IMR-90 (cell line): ENCODE results near the gene NAV1.

ENCODE experiments used
- CTCF ChIP-seq: conservative IDR thresholded peaks from 2 replicates; pipeline ENCODE4 v1.5.1; 2012; ENCODE audit warnings: mild to moderate bottlenecking, low read depth, low read length, improper control_type of control experiment
- FOS ChIP-seq: fragments of 150-350 bp; IDR thresholded peaks from 2 replicates; pipeline ENCODE4 v1.6.1; 2016; ENCODE audit warnings: low read depth, low read length
- MAFK ChIP-seq: IDR thresholded peaks from 2 replicates; pipeline ENCODE4 v1.6.1; 2012; ENCODE audit warnings: low read depth, low read length, improper control_type of control experiment
- POLR2A ChIP-seq: IDR thresholded peaks from 2 replicates; pipeline ENCODE4 v1.6.1; 2012; ENCODE audit warnings: mild to moderate bottlenecking, low read depth, low read length
- RAD21 ChIP-seq: IDR thresholded peaks from 2 replicates; pipeline ENCODE4 v1.6.1; 2012; ENCODE audit warnings: low read length, improper control_type of control experiment
- RCOR1 ChIP-seq: IDR thresholded peaks from 2 replicates; pipeline ENCODE4 v1.6.1; 2012; ENCODE audit warnings: mild to moderate bottlenecking, low read length, improper control_type of control experiment; ENCODE audit not compliant: insufficient replicate concordance
- SMC3 ChIP-seq: fragments of 150-350 bp; IDR thresholded peaks from 2 replicates; pipeline ENCODE4 v1.6.1; 2016; ENCODE audit warnings: low read depth, mild to moderate bottlenecking, antibody characterized with exemption, low read length, moderate library complexity
- TF ChIP-seq, protein P1 (sequence below): fragments of 150-350 bp; IDR thresholded peaks from 2 replicates; pipeline ENCODE4 v1.6.1; 2016; ENCODE audit warnings: low read depth, mild to moderate bottlenecking, low read length, moderate library complexity, borderline replicate concordance

DNA sequence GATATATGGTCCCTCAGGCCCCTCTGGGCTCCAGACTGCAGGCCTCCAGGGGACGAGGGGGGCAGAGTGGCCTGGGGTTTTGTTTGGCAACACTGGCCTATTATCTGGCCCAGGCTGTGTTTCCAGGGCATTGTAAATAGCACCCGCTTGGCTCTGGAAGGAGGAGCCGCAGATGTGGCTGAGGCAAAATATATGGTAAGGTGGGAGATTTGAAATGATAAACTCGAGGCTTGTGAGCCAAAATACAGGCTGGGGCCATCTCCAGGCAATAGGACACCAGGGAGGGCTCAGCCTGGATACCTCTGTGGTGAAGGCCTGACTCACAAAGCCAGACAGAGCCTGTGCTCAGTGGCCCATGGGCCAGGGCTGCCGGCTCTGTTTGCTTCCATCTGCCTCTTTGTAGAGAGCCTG lies 14.0 kb downstream of the NAV1 start:
- TF ChIP-seq CTCF, result no peak
- TF ChIP-seq, protein P1, sequence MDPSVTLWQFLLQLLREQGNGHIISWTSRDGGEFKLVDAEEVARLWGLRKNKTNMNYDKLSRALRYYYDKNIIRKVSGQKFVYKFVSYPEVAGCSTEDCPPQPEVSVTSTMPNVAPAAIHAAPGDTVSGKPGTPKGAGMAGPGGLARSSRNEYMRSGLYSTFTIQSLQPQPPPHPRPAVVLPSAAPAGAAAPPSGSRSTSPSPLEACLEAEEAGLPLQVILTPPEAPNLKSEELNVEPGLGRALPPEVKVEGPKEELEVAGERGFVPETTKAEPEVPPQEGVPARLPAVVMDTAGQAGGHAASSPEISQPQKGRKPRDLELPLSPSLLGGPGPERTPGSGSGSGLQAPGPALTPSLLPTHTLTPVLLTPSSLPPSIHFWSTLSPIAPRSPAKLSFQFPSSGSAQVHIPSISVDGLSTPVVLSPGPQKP, result no peak
- TF ChIP-seq RAD21, result no peak
- TF ChIP-seq POLR2A, result no peak
- 0 out of 2 replicates have a peak, but pooled peaks have one; percentile 5 for TF ChIP-seq FOS
- TF ChIP-seq SMC3, result no peak
- TF ChIP-seq RCOR1, result no peak
- TF ChIP-seq MAFK, result no peak
